NCI-H748 (cell line): Measurements from ENCODE around the gene KCNJ9.
"Not testable (repeated sequence)": the region's sequence is repeated elsewhere in the genome, so short reads cannot be mapped to it uniquely, and the experiment has no call there.

Experiments
- DNase-seq: peaks from one replicate; lab custom pipeline; 2025; ENCODE audit not compliant: unreplicated experiment; lab: John Stamatoyannopoulos, UW

KCNJ9 gene

DNA sequence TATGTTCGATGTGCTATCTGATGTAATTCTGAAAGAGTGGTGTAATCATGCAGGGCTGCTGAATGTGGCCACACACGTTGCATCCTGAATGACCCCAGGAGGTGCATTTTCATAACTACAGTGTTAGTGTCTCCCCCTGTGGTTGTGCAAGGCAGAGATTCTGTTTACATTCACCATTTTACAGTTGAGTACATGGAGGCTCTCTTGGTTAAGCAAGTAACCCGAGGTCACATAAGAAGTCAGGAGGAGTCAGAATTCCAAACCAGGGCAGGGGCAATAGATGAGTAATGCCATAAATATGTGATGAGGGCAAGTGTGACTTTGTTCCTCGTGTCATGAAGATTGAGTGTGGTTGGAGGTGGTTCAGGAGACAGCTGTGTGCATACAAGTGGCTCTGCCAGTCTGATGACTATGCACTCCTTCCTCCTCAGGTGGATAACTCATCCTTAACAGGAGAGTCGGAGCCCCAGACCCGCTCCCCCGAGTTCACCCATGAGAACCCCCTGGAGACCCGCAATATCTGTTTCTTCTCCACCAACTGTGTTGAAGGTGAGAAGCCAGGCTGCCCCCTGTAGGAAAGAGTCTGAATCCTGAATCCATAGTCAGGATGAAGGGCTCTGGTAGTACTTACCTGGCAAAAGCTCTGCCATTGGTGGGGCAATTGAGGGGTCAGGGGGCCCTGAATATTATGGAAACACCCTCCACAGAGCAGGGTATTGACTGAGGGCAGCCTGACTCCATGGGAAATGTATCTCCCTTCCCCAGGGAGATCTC is 43.6 kb downstream of the KCNJ9 start:
- DNase-seq = no peak

GRCh38 chr1:160125746-160126145 is 44.4 kb downstream of the KCNJ9 start:
- DNase-seq = no peak

DNA sequence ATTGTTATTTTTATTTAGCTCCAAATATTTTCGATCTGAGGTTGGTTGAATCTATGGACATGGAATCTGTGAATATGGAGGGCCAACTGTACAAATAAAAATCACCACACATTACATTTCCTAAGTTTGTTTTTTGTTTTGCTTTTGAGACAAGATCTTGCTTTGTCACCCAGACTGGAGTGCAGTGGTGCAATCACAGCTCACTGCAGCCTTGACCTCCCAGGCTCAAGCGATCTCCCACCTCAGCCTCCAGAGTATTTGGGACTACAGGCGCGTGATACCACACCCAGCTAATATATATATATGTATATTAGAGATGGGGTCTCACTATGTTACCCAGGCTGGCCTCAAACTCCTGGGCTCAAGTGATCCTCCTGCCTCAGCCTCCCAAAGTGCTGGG is 45.0 kb downstream of the KCNJ9 start:
- DNase-seq = not testable (repeated sequence)

- DNase-seq = no peak
These were observed 46.0 kb downstream of the KCNJ9 start for GRCh38 chr1:160127381-160127780.

DNA sequence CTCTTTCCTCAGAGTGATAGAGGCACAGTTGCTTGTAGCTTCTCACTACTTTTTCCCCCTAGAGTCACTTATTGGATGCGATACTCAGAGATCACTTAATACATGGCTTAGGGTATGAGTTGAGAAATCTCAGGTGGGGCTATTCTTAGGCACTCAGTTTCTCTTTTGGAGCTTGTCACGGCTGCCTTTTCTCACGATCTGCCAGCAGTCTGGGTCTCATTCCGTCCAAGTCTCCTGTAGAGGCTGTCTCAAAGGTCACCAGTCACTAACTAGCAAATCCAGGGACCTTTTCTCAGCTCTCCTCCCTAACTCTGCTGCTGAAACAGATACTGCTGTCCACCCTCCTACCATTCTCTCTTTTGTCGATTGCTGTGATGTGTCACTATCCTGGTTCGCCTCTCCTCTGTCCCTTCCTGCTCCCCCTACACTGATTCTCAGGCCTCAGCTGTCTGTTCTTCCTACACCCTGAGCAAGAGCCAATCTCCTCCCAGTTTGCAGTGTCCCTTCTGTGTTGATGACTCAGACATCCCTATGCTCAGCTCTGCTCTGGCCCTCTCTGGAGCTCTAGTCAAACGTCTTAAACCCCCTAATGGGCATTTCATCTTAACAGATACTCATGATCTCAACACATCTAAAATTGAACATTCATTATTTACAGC is 46.7 kb downstream of the KCNJ9 start:
- no peak for DNase-seq

DNA sequence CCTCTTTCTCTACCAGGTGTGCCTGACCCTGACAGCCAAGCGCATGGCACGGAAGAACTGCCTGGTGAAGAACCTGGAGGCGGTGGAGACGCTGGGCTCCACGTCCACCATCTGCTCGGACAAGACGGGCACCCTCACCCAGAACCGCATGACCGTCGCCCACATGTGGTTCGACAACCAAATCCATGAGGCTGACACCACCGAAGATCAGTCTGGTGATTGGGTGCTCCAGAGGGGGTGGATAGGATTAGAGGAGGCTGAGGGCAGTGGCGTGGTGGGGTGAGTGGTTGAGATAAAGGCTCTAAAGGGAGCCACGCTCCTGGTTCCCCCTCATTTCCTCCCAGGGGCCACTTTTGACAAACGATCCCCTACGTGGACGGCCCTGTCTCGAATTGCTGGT is 47.3 kb downstream of the KCNJ9 start:
- DNase-seq = no peak

GRCh38 chr1:160129046-160129445 is 47.7 kb downstream of the KCNJ9 start:
- DNase-seq = no peak

DNA sequence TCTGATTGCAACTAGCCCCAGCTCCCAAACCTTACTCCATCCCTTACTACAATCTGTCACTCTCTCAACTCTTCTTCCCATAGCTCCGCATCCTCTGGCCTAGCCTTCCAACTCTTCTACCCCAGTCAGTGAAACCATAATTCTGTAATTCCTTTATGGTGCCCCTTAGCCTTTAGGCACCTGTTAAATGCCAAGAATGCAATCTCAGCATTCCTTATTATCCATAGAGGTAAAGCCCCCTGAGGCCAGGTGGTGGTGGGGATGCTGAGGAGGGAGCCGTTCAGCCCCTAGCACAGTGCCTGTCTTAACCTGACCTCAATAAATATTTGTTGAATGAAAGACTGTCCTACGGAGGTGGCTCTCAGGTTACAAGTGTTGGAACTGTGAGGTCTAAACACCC is 48.2 kb downstream of the KCNJ9 start:
- DNase-seq = no peak

DNA sequence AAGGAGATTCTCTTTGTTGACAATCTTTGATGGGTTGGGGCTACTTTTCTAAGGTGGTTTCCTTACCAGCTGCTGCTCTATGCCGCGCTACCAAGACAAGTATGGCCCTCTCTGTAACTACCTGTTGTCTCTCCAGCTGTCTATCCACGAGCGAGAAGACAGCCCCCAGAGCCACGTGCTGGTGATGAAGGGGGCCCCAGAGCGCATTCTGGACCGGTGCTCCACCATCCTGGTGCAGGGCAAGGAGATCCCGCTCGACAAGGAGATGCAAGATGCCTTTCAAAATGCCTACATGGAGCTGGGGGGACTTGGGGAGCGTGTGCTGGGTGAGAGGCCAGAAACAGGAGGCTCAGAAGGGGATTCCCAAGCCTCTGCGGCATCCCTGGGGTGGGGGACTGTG is 48.6 kb downstream of the KCNJ9 start:
- no peak for DNase-seq

- DNase-seq = no peak
These were observed 49.1 kb downstream of the KCNJ9 start for GRCh38 chr1:160130486-160130885.

GRCh38 chr1:160130939-160131338 is 49.6 kb downstream of the KCNJ9 start:
- no peak for DNase-seq

DNA sequence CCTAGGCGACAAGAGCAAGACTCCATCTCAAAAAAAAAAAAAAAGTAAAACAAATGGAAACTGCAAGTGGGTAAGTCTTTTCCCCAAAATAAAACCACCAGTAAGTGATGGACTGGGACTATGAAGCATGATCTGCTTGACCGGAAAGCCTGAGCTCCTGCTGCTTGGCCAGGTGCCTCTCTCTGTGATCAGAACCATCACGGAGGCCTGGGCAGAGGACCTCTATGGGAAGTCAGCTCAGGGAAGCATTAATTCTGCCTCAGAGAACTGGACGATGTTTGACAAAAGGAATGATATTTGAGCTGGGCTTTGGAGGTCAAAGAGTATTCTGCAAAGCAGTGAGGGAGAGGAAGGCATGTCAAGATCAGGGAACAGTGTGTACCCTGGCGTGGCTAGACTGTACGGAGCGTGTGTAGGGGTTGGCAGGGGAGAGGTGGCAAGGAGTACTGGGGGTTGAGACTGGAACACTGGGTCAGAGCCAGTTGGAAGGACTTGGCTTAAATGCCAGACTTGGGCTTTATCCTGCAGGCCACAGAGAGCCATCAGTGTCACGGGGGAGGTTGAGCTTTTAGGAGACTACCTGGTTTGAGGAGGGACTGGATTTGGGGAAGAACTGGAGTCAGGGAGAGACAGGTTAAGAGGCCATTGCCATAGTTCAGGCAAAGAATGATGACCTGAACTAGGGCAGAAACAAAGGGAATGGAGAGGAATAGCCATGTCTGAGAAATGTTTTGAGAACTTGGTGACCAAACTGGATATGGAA is 50.6 kb downstream of the KCNJ9 start:
- no peak for DNase-seq

DNA sequence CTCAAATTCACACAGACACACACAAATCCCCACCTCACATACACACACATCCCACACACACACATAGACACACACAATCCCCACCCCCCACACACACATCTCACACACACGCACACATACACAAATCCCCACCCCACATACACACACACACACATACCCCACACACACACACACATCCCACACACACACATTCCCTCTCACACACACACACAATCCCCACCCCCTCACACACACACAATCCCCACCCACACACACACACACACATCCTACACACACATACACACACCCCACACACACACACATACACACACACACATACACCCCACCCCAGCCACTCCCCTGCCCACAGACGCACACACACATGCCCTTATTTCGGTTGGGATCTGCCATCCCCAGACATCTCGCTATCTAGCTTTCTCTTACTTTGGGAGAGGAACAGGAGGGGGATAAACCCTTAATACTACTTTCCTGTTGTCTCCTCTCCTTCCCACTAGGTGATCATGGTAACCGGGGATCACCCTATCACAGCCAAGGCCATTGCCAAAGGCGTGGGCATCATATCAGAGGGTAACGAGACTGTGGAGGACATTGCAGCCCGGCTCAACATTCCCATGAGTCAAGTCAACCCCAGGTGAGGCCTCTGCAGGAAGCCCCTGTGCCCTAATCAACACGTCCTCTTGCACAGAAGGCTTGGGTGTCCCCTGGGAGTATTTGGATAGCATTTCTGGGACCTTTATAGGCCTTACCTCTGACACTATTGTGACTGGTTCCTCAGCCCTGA is 52.8 kb downstream of the KCNJ9 start:
- no peak for DNase-seq

GRCh38 chr1:160134791-160135572 is 53.6 kb downstream of the KCNJ9 start:
- DNase-seq = no peak

- no peak for DNase-seq
These were observed 55.0 kb downstream of the KCNJ9 start for GRCh38 chr1:160136121-160136925.

- DNase-seq = no peak
These were observed 55.5 kb downstream of the KCNJ9 start for GRCh38 chr1:160136926-160137200.

DNA sequence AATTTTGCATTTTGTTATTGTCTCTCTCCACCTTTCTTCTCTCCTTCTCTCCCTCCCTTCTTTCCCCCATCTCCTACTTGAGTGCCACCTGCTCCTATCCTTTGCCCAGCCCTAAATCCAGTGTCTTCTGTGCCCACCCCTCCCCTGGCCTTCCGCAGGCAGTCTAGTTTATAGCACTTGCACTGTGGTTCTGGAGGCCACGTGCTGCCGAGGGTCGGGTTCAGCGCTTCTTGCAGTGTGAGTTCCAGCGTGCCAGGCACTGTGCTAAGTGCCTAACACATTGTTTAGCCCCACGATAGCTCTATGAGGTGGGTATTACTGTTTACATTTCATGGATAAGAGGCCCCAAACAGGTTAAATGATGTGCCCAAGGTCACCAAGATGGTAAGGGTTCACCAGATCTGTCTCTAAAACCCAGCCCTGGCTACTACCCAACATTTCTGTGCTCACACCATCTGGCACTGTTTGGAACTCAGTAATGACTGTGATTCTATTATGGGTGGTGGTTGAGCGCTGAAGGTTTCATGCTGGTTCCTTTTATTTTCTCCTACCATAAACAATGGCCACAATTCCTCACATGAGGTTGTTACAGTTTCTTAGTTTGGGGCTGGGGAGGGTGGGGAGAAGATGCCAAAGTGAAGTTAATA is 56.0 kb downstream of the KCNJ9 start:
- DNase-seq = no peak

DNA sequence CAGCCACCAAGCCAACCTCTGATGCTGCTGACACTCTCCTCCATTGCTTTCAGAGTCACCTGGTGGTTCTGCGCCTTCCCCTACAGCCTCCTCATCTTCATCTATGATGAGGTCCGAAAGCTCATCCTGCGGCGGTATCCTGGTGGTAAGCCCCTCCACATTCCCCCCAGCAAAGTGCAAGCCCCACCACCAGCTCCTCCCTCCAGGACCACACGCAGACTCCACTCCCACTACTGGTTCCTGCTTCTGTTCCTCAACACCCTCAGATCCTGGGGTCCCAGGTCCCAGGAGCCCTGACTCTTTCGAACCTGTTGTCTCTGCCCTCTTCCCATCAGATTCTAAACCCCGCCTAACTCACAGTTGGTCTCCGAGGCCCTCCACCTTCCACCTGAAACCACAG is 58.5 kb downstream of the KCNJ9 start:
- DNase-seq = no peak
